ENCODE data around the gene BAIAP2. TPM values are rescaled to one million over a fixed set of nuclear protein-coding genes. Genes with fewer than 3 reads are reported as not detected.

The BAIAP2 gene
- total and polyA plus RNA-seq, 2 donors (not counting 1 experiment from before 2014, with no cell fraction given), result 1.3 to 12.0 TPM

GRCh38 chr17:81056312-81056711 is 21.4 kb downstream of the BAIAP2 start:
- no peak overlapping the region for H3K4me3 Mint-ChIP-seq
- no peak overlapping the region for H3K4me3 ChIP-seq (ENCODE audit: control extremely low read depth in 1 of 5, extremely low read depth in 1 of 5, insufficient read depth in 1 of 5, low read depth in 2 of 5, low read length in 4 of 5)
- H2AFZ ChIP-seq (ENCODE audit: insufficient read depth, low read depth, low read length, poor library complexity, severe bottlenecking), result no peak overlapping the region
- H3K79me2 ChIP-seq (ENCODE audit: control insufficient read depth, insufficient read depth, low read length), result no peaks in the 10 kb centered on the region
- H3K27me3 Mint-ChIP-seq, result no peaks in the 10 kb centered on the region
- no peaks in the 10 kb centered on the region for H3K9me3 ChIP-seq (ENCODE audit: control extremely low read depth in 1 of 3, control insufficient read depth in 2 of 3, insufficient read depth in 1 of 3, low read length in 2 of 3)
- 90% methylated on average over 16 of the region's 19 CpGs for WGBS (ENCODE audit: insufficient coverage)
- intact Hi-C loops (cut with micrococcal nuclease), result no loop called here
- H3K27me3 ChIP-seq (replicated peaks in 1 of 4; ENCODE audit: control extremely low read depth in 1 of 4, control insufficient read depth in 3 of 4, insufficient read depth in 4 of 4, low read length in 3 of 4), result no peaks in the 10 kb centered on the region
- TF ChIP-seq EZH2 (IDR thresholded peaks at IDR 0.05; ENCODE audit: borderline replicate concordance, insufficient read depth, low read depth, low read length, poor library complexity, severe bottlenecking) (no peak), CTCF (IDR thresholded peaks at IDR 0.05) (no peak)
- H3K27ac ChIP-seq (ENCODE audit: low read length in 2 of 2), result no peak overlapping the region
- H3K9me3 Mint-ChIP-seq (ENCODE audit: insufficient read depth), result no peaks in the 10 kb centered on the region
- no peaks in the 10 kb centered on the region for H4K20me1 ChIP-seq (ENCODE audit: control insufficient read depth, insufficient read depth, low read length, poor library complexity, severe bottlenecking)
- no peaks in the 10 kb centered on the region for H3K4me1 Mint-ChIP-seq
- CTCF ChIA-PET, result no interaction called here
- POLR2A ChIA-PET, result no interaction called here
- no peak overlapping the region for H3K9ac ChIP-seq (ENCODE audit: low read length)
- DNase-seq, result no peak
- H3K27ac Mint-ChIP-seq, result no peak overlapping the region
- H3K36me3 ChIP-seq (replicated peaks in 1 of 2; ENCODE audit: control extremely low read depth in 1 of 2, control insufficient read depth in 1 of 2, extremely low read depth in 1 of 2, insufficient read depth in 2 of 2, low read length in 1 of 2), result no peaks in the 10 kb centered on the region
- H3K4me2 ChIP-seq (replicated peaks; ENCODE audit: low read depth, low read length, poor library complexity, severe bottlenecking), result no peak overlapping the region
- ATAC-seq (ENCODE audit: low read depth), result no peak
- no peaks in the 10 kb centered on the region for H3K4me1 ChIP-seq (ENCODE audit: control insufficient read depth in 2 of 2, insufficient read depth in 2 of 2, low read length in 2 of 2)

- no peaks in the 10 kb centered on the region for H3K4me1 ChIP-seq (ENCODE audit: control insufficient read depth in 2 of 2, insufficient read depth in 2 of 2, low read length in 2 of 2)
- no peak overlapping the region for H3K4me3 Mint-ChIP-seq
- peaks cover under 1% of the 10 kb centered on the region for H3K27me3 Mint-ChIP-seq
- no peak for ATAC-seq (ENCODE audit: low read depth)
- no peak overlapping the region for H3K4me2 ChIP-seq (replicated peaks; ENCODE audit: low read depth, low read length, poor library complexity, severe bottlenecking)
- H3K9me3 ChIP-seq (ENCODE audit: control extremely low read depth in 1 of 3, control insufficient read depth in 2 of 3, insufficient read depth in 1 of 3, low read length in 2 of 3), result no peaks in the 10 kb centered on the region
- no peak overlapping the region for H3K4me3 ChIP-seq (ENCODE audit: control extremely low read depth in 1 of 5, extremely low read depth in 1 of 5, insufficient read depth in 1 of 5, low read depth in 2 of 5, low read length in 4 of 5)
- H3K4me1 Mint-ChIP-seq, result no peaks in the 10 kb centered on the region
- H3K36me3 ChIP-seq (replicated peaks in 1 of 2; ENCODE audit: control extremely low read depth in 1 of 2, control insufficient read depth in 1 of 2, extremely low read depth in 1 of 2, insufficient read depth in 2 of 2, low read length in 1 of 2), result no peaks in the 10 kb centered on the region
- no peaks in the 10 kb centered on the region for H3K27me3 ChIP-seq (replicated peaks in 1 of 4; ENCODE audit: control extremely low read depth in 1 of 4, control insufficient read depth in 3 of 4, insufficient read depth in 4 of 4, low read length in 3 of 4)
- 92% methylated on average over 12 of the region's 14 CpGs for WGBS (ENCODE audit: insufficient coverage)
- POLR2A ChIA-PET, result no interaction called here
- H4K20me1 ChIP-seq (ENCODE audit: control insufficient read depth, insufficient read depth, low read length, poor library complexity, severe bottlenecking), result no peaks in the 10 kb centered on the region
- H2AFZ ChIP-seq (ENCODE audit: insufficient read depth, low read depth, low read length, poor library complexity, severe bottlenecking), result no peak overlapping the region
- no peak overlapping the region for H3K27ac Mint-ChIP-seq
- H3K79me2 ChIP-seq (ENCODE audit: control insufficient read depth, insufficient read depth, low read length), result no peaks in the 10 kb centered on the region
- intact Hi-C loops (cut with micrococcal nuclease), result no loop called here
- CTCF ChIA-PET, result no interaction called here
- DNase-seq, result no peak
- H3K9ac ChIP-seq (ENCODE audit: low read length), result no peak overlapping the region
- H3K9me3 Mint-ChIP-seq (ENCODE audit: insufficient read depth), result no peaks in the 10 kb centered on the region
- no peak overlapping the region for H3K27ac ChIP-seq (ENCODE audit: low read length in 2 of 2)
- TF ChIP-seq CTCF (IDR thresholded peaks at IDR 0.05) (no peak), EZH2 (IDR thresholded peaks at IDR 0.05; ENCODE audit: borderline replicate concordance, insufficient read depth, low read depth, low read length, poor library complexity, severe bottlenecking) (no peak)
Measured at GRCh38 chr17:81057079-81057730, 22.3 kb downstream of the BAIAP2 start.
